ENCODE results near the gene ABCD2.

- TF ChIP-seq, protein P1, sequence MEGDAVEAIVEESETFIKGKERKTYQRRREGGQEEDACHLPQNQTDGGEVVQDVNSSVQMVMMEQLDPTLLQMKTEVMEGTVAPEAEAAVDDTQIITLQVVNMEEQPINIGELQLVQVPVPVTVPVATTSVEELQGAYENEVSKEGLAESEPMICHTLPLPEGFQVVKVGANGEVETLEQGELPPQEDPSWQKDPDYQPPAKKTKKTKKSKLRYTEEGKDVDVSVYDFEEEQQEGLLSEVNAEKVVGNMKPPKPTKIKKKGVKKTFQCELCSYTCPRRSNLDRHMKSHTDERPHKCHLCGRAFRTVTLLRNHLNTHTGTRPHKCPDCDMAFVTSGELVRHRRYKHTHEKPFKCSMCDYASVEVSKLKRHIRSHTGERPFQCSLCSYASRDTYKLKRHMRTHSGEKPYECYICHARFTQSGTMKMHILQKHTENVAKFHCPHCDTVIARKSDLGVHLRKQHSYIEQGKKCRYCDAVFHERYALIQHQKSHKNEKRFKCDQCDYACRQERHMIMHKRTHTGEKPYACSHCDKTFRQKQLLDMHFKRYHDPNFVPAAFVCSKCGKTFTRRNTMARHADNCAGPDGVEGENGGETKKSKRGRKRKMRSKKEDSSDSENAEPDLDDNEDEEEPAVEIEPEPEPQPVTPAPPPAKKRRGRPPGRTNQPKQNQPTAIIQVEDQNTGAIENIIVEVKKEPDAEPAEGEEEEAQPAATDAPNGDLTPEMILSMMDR (IDR thresholded peaks at IDR 0.05), result no peak
- TF ChIP-seq POLR2A (IDR thresholded peaks at IDR 0.05), result no peak
- no peak for TF ChIP-seq POLR2AphosphoS5 (IDR thresholded peaks at IDR 0.05)
These were observed 116.9 kb downstream of the ABCD2 start for GRCh38 chr12:39502726-39503125.

Measured in breast epithelium (tissue), 3 donors.